H1 (cell line): ENCODE results near the gene MFAP4. TPM values are rescaled to one million over a fixed set of nuclear protein-coding genes. Genes with fewer than 3 reads are reported as not detected.

Source experiments
- CTCF ChIA-PET: fragments of 300-600 bp; sonication (Branson Sonifier 250); formaldehyde crosslinking; loops from one replicate; lab custom pipeline; 2021; ENCODE audit not compliant: partially characterized antibody; lab: Charles Lee
- POLR2A ChIA-PET: fragments of 300-600 bp; sonication (Branson Sonifier 250); formaldehyde crosslinking; loops from one replicate; lab custom pipeline; 2021; ENCODE audit warnings: inconsistent platforms; ENCODE audit not compliant: partially characterized antibody; lab: Charles Lee
- DNase-seq, 2 experiments: peaks; one replicate each; pipeline versions ENCODE4 v3.0.0 to v3.0.0-alpha.2; 2010 to 2022; ENCODE audit warnings: low spot score in 2 of 2, low read depth in 1 of 2, mixed read lengths in 1 of 2
- FAIRE-seq: peaks from 2 replicates; lab custom pipeline; 2011; peaks lifted over from hg19 to GRCh38; lab: Jason Lieb, UNC
- H2AFZ ChIP-seq: 2 replicates; pipeline ENCODE4 v1.8.1; 2012; ENCODE audit warnings: low read length, inconsistent platforms
- H2AK5ac ChIP-seq: 2 replicates; pipeline ENCODE4 v1.6.1; 2013; ENCODE audit warnings: low read depth, low read length
- H2BK120ac ChIP-seq: replicated peaks from 2 replicates; pipeline ENCODE3; 2013; ENCODE audit warnings: low read depth, low read length, inconsistent platforms
- H2BK12ac ChIP-seq: 2 replicates; pipeline ENCODE4 v1.6.1; 2013; ENCODE audit warnings: low read depth, low read length
- H2BK15ac ChIP-seq: 2 replicates; pipeline ENCODE4 v1.6.1; 2013; ENCODE audit warnings: low read length
- H2BK20ac ChIP-seq: 2 replicates; pipeline ENCODE4 v1.6.1; 2013; ENCODE audit warnings: low read length
- H2BK5ac ChIP-seq: 2 replicates; pipeline ENCODE4 v1.6.1; 2013; ENCODE audit warnings: low read depth, low read length
- H3K14ac ChIP-seq: 2 replicates; pipeline ENCODE4 v1.6.1; 2013; ENCODE audit warnings: inconsistent platforms; ENCODE audit not compliant: insufficient read length
- H3K18ac ChIP-seq: 2 replicates; pipeline ENCODE4 v1.6.1; 2013; ENCODE audit warnings: low read length; ENCODE audit errors: extremely low read depth
- H3K23ac ChIP-seq: 2 replicates; pipeline ENCODE4 v1.6.1; 2013; ENCODE audit warnings: inconsistent platforms; ENCODE audit not compliant: insufficient read length
- H3K23me2 ChIP-seq: 2 replicates; pipeline ENCODE4 v1.6.1; 2013; ENCODE audit warnings: low read depth, low read length
- H3K27ac ChIP-seq: 2 replicates; pipeline ENCODE4 v1.6.1; 2011; ENCODE audit warnings: low read depth, low read length, inconsistent platforms
- H3K27me3 ChIP-seq, 4 experiments: replicated peaks in 1 of 4; 1 replicate in 1 of 4; 2 replicates in 3 of 4; pipeline versions ENCODE4 v1.6.1 to v1.8.1; 2011 to 2013; ENCODE audit warnings: low read length in 3 of 4, mild to moderate bottlenecking in 3 of 4, inconsistent platforms in 2 of 4, mixed read lengths in 2 of 4, moderate library complexity in 1 of 4; ENCODE audit not compliant: control insufficient read depth in 3 of 4, insufficient read depth in 3 of 4; ENCODE audit errors: extremely low read depth in 1 of 4
- H3K36me3 ChIP-seq, 4 experiments: 2 replicates each; pipeline versions ENCODE4 v1.6.1 to v1.8.1; 2011 to 2013; ENCODE audit warnings: mild to moderate bottlenecking in 4 of 4, low read length in 3 of 4, moderate library complexity in 2 of 4, control low read depth in 1 of 4, inconsistent platforms in 1 of 4; ENCODE audit not compliant: insufficient read depth in 4 of 4, control insufficient read depth in 2 of 4
- H3K4ac ChIP-seq: replicated peaks from 2 replicates; pipeline ENCODE3; 2013; ENCODE audit warnings: low read length, low read depth, mixed read lengths, inconsistent platforms; ENCODE audit not compliant: insufficient read length
- H3K4me1 ChIP-seq, 4 experiments: replicated peaks in 1 of 4; 1 replicate in 1 of 4; 2 replicates in 3 of 4; pipeline versions ENCODE4 v1.6.1 to v1.8.1; 2011 to 2013; ENCODE audit warnings: low read length in 3 of 4, inconsistent platforms in 2 of 4, mixed read lengths in 1 of 4; ENCODE audit not compliant: insufficient read depth in 4 of 4, control insufficient read depth in 3 of 4
- H3K4me2 ChIP-seq, 2 experiments: 2 replicates each; pipeline versions ENCODE4 v1.6.1 to v1.8.1; 2011 to 2013; ENCODE audit warnings: low read depth in 2 of 2, low read length in 2 of 2, control low read depth in 1 of 2, inconsistent platforms in 1 of 2, mild to moderate bottlenecking in 1 of 2; ENCODE audit not compliant: insufficient read depth in 1 of 2
- H3K4me3 ChIP-seq, 4 experiments: fragments of 200-600, 300-600 bp in 1 of 4; sonication (generic), shearing (Covaris generic), sonication (Bioruptor Twin) in 1 of 4; 2 replicates each; pipeline versions ENCODE4 v1.5.1 to v1.8.1; 2011 to 2016; ENCODE audit warnings: low read length in 4 of 4, low read depth in 3 of 4, control low read depth in 2 of 4, inconsistent platforms in 2 of 4, mild to moderate bottlenecking in 2 of 4, mixed read lengths in 1 of 4, moderate library complexity in 1 of 4; ENCODE audit not compliant: insufficient read depth in 2 of 4; ENCODE audit errors: extremely low read depth in 1 of 4
- H3K56ac ChIP-seq: replicated peaks from 2 replicates; pipeline ENCODE3; 2013; ENCODE audit warnings: low read depth, mild to moderate bottlenecking, mixed read lengths, low read length, inconsistent platforms; ENCODE audit not compliant: insufficient read length
- H3K79me1 ChIP-seq: 2 replicates; pipeline ENCODE4 v1.6.1; 2013; ENCODE audit warnings: low read depth, low read length, control low read depth
- H3K79me2 ChIP-seq, 2 experiments: 2 replicates each; pipeline versions ENCODE4 v1.6.1 to v1.8.1; 2012 to 2013; ENCODE audit warnings: low read length in 2 of 2, mild to moderate bottlenecking in 2 of 2, inconsistent platforms in 1 of 2; ENCODE audit not compliant: insufficient read depth in 2 of 2, control insufficient read depth in 1 of 2
- H3K9ac ChIP-seq, 4 experiments: replicated peaks in 1 of 4; 1 replicate in 1 of 4; 2 replicates in 3 of 4; pipeline versions ENCODE4 v1.6.1 to v1.8.1; 2011 to 2013; ENCODE audit warnings: low read depth in 3 of 4, low read length in 3 of 4, control low read depth in 2 of 4, mild to moderate bottlenecking in 2 of 4, moderate library complexity in 2 of 4, inconsistent platforms in 1 of 4; ENCODE audit errors: extremely low read depth in 1 of 4
- H3K9me3 ChIP-seq, 2 experiments: 2 replicates each; pipeline versions ENCODE4 v1.6.1 to v1.8.1; 2012 to 2013; ENCODE audit warnings: mild to moderate bottlenecking in 2 of 2, moderate library complexity in 2 of 2, control low read depth in 1 of 2, inconsistent platforms in 1 of 2, low read depth in 1 of 2, low read length in 1 of 2, mixed read lengths in 1 of 2; ENCODE audit not compliant: insufficient read depth in 2 of 2
- H4K20me1 ChIP-seq, 2 experiments: replicated peaks in 1 of 2; 2 replicates each; pipeline versions ENCODE3 to v1.8.1; 2011 to 2013; ENCODE audit warnings: inconsistent platforms in 2 of 2, low read length in 2 of 2, mild to moderate bottlenecking in 1 of 2; ENCODE audit not compliant: insufficient read depth in 2 of 2, control insufficient read depth in 1 of 2
- H4K5ac ChIP-seq: 2 replicates; pipeline ENCODE4 v1.6.1; 2013; ENCODE audit warnings: low read length, low read depth, mixed read lengths, inconsistent platforms; ENCODE audit not compliant: insufficient read length
- H4K8ac ChIP-seq: 2 replicates; pipeline ENCODE4 v1.8.0; 2013; ENCODE audit warnings: mild to moderate bottlenecking, moderate library complexity, low read length, inconsistent platforms; ENCODE audit not compliant: insufficient read depth; ENCODE audit errors: extremely low read depth
- H4K91ac ChIP-seq: replicated peaks from 2 replicates; pipeline ENCODE3; 2013; ENCODE audit warnings: low read length, mixed read lengths, inconsistent platforms; ENCODE audit not compliant: insufficient read length
- BACH1 ChIP-seq: IDR thresholded peaks from 2 replicates; pipeline ENCODE4 v1.6.1; 2012; ENCODE audit warnings: low read length, improper control_type of control experiment
- CREB1 ChIP-seq: IDR thresholded peaks from 2 replicates; pipeline ENCODE4 v1.6.1; 2012; ENCODE audit warnings: inconsistent platforms
- EP300 ChIP-seq, 2 experiments: IDR thresholded peaks; 1 replicate in 1 of 2; 2 replicates in 1 of 2; pipeline ENCODE4 v1.6.1; 2011 to 2012; ENCODE audit warnings: low read depth in 2 of 2, low read length in 2 of 2, mild to moderate bottlenecking in 2 of 2, borderline replicate concordance in 1 of 2, inconsistent platforms in 1 of 2, moderate library complexity in 1 of 2
- GABPA ChIP-seq: IDR thresholded peaks from 2 replicates; pipeline ENCODE4 v1.6.1; 2011; ENCODE audit warnings: mild to moderate bottlenecking, low read length, moderate library complexity, borderline replicate concordance; ENCODE audit not compliant: insufficient read depth
- JUND ChIP-seq: IDR thresholded peaks from 2 replicates; pipeline ENCODE4 v1.6.1; 2011; ENCODE audit warnings: mild to moderate bottlenecking, improper control_type of control experiment, low read length
- KDM5A ChIP-seq: fragments of 200-600 bp; IDR thresholded peaks from 2 replicates; pipeline ENCODE4 v1.7.1; 2012; ENCODE audit warnings: mild to moderate bottlenecking, low read length, inconsistent platforms, mixed read lengths
- PHF8 ChIP-seq: fragments of 200-600 bp; sonication (generic); conservative IDR thresholded peaks from 2 replicates; pipeline ENCODE4 v1.7.1; 2012; ENCODE audit warnings: low read depth, mild to moderate bottlenecking, inconsistent platforms, low read length, moderate library complexity
- RFX5 ChIP-seq: IDR thresholded peaks from 2 replicates; pipeline ENCODE4 v1.6.1; 2011; ENCODE audit warnings: low read depth, low read length, improper control_type of control experiment, borderline replicate concordance
- RNF2 ChIP-seq: fragments of 200-900, 300-1000 bp; sonication (generic); IDR thresholded peaks from 2 replicates; pipeline ENCODE4 v1.7.1; 2016; ENCODE audit warnings: borderline replicate concordance, low read depth, mild to moderate bottlenecking, antibody characterized with exemption, low read length; ENCODE audit not compliant: poor library complexity, severe bottlenecking; ENCODE audit errors: missing control alignments
- SAP30 ChIP-seq: fragments of 300-600 bp; sonication (generic); IDR thresholded peaks from 2 replicates; pipeline ENCODE4 v1.7.1; 2012; ENCODE audit warnings: low read length, moderate library complexity, mild to moderate bottlenecking, inconsistent platforms; ENCODE audit not compliant: insufficient read depth, insufficient replicate concordance
- SP1 ChIP-seq: IDR thresholded peaks from 2 replicates; pipeline ENCODE4 v1.6.1; 2011; ENCODE audit warnings: low read depth, low read length
- SP4 ChIP-seq: IDR thresholded peaks from 2 replicates; pipeline ENCODE4 v1.6.1; 2012; ENCODE audit warnings: low read length, inconsistent platforms
- SRF ChIP-seq: IDR thresholded peaks from 2 replicates; pipeline ENCODE4 v1.6.1; 2011; ENCODE audit warnings: mild to moderate bottlenecking, low read depth, low read length, moderate library complexity
- WGBS, 2 experiments: shearing (Covaris generic) in 1 of 2; methylation state at CpG; one replicate each; pipeline versions ENCODE4 v1.1.6 to v1.1.7; 2013 to 2015; ENCODE audit warnings: low lambda C conversion rate in 2 of 2, mixed read lengths in 2 of 2, inconsistent platforms in 1 of 2, low coverage in 1 of 2, missing lambda C conversion rate in 1 of 2; ENCODE audit not compliant: insufficient replicate concordance in 2 of 2, insufficient coverage in 1 of 2, insufficient read length in 1 of 2; ENCODE audit errors: extremely low coverage in 1 of 2, missing lambda C conversion rate in 1 of 2; 5-methylcytosine and 5-hydroxymethylcytosine counted together
- polyA plus RNA-seq, 7 experiments: library from polyadenylated mRNA; depleted of rRNA in 3 of 7; stranded (reverse) in 5 of 7; unstranded in 2 of 7; fragments of >200 nt in 5 of 7; fragments of 200-250 nt in 2 of 7; gene quantifications; 1 replicate in 5 of 7; 2 replicates in 1 of 7; 4 replicates in 1 of 7; pipeline versions ENCODE4 v1.2.1 to v1.2.3, GENCODE V29; 2011 to 2013; ENCODE audit warnings: missing spikeins in 2 of 7, mixed read lengths in 2 of 7
- total RNA-seq: library from RNA; stranded (reverse); fragmentation: NEBNext Ultra II Directional; extraction: Animal tissue kit (Norgen Biotek cat#: 25700); gene quantifications from 2 replicates; pipeline ENCODE4 v1.2.1, GENCODE V29; 2021

MFAP4 gene
- total and polyA plus RNA-seq, 2 of the 8 experiments (the other 6 are each of a cell fraction or from before 2014, with no cell fraction given), result 3.1 to 3.6 TPM

DNA sequence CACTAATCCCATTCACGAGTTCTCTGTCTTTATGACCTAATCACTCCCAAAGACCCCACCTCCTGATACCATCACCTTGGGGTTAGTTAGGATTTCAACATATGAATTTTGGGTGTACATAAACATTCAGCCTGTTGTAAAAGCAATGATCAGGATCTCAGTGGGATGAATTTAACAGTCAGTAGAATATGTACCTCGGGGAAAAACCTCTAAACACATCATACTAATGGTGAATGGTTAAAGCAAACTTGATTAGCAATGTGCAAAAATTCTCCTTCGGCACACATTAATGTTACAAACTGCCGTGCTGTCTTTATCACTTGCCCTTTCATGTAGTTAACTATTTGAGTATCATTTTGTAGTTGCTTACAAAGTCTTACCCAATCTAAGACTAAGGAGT, 34.2 kb upstream of the MFAP4 start:
- H3K4me1 ChIP-seq, result peaks cover 0 to 4% (median 1%) of the 10 kb centered on the region in 4 experiments; a peak in 3 of 7 replicates
- TF ChIP-seq RNF2, result no peak
- no peak for TF ChIP-seq SAP30
- no peak for TF ChIP-seq BACH1
- no peak for TF ChIP-seq PHF8
- TF ChIP-seq SRF, result no peak
- TF ChIP-seq GABPA, result no peak
- TF ChIP-seq SP4, result no peak
- no peak for TF ChIP-seq CREB1
- TF ChIP-seq SP1, result no peak
- no peak for TF ChIP-seq KDM5A
- TF ChIP-seq EP300 (IDR thresholded peaks at IDR 0.05; ENCODE audit: borderline replicate concordance in 1 of 2, low read depth in 2 of 2, low read length in 2 of 2), result no peak
- TF ChIP-seq RFX5, result no peak
- no peak for TF ChIP-seq JUND
- H3K79me1 ChIP-seq, result no peaks in the 10 kb centered on the region
- ChIA-PET POLR2A (no interaction called here), CTCF (interaction anchor here (1.6 kb wide), 1 partner anchor 10 kb away, joined by 3 read pairs; no protein-coding TSS in a partner anchor)
- no peaks in the 10 kb centered on the region for H4K20me1 ChIP-seq
- DNase-seq (no peak), FAIRE-seq (no peak)
- no peak overlapping the region for H3K18ac ChIP-seq
- no peak overlapping the region for H3K9ac ChIP-seq
- H3K4me3 ChIP-seq, result no peak overlapping the region
- H3K23ac ChIP-seq, result no peak overlapping the region
- whole genome bisulfite sequencing, 2 experiments, result 91% methylated on average over 4 of the region's 4 CpGs; no CpG with 5 or more reads in 1 of the 2 experiments
- H2BK20ac ChIP-seq, result no peak overlapping the region
- H4K5ac ChIP-seq, result no peak overlapping the region
- H3K4me2 ChIP-seq, result no peak overlapping the region
- no peak overlapping the region for H2BK15ac ChIP-seq
- H2BK5ac ChIP-seq, result no peak overlapping the region
- H3K79me2 ChIP-seq, result no peaks in the 10 kb centered on the region
- H2AK5ac ChIP-seq, result no peak overlapping the region
- H3K56ac ChIP-seq, result no peak overlapping the region
- H4K91ac ChIP-seq, result no peak overlapping the region
- H2BK120ac ChIP-seq, result no peak overlapping the region
- H3K9me3 ChIP-seq, result no peaks in the 10 kb centered on the region
- peaks cover 0 to 4% (median under 1%) of the 10 kb centered on the region in 4 experiments; a peak in 2 of 7 replicates for H3K27me3 ChIP-seq
- no peak overlapping the region for H3K27ac ChIP-seq
- no peak overlapping the region for H2BK12ac ChIP-seq
- no peak overlapping the region for H2AFZ ChIP-seq
- no peaks in the 10 kb centered on the region for H3K36me3 ChIP-seq
- H3K4ac ChIP-seq, result no peak overlapping the region
- no peaks in the 10 kb centered on the region for H3K23me2 ChIP-seq
- no peak overlapping the region for H4K8ac ChIP-seq
- no peak overlapping the region for H3K14ac ChIP-seq
